Muscle of arm (tissue), 12 donors: Measurements from ENCODE around the gene ARHGEF39. TPM values are rescaled to one million over a fixed set of nuclear protein-coding genes. Genes with fewer than 3 reads are reported as not detected.
"Not testable (repeated sequence)": the region's sequence is repeated elsewhere in the genome, so short reads cannot be mapped to it uniquely, and the experiment has no call there.

ENCODE experiments used
- DNase-seq: peaks from one replicate; pipeline ENCODE4 v3.0.0-alpha.2; 2013
- polyA plus RNA-seq, 12 donors: library from polyadenylated mRNA; unstranded; fragments of 120-200 nt; gene quantifications; one replicate each; pipeline ENCODE4 v1.2.1, GENCODE V29; 2013; ENCODE audit not compliant: insufficient read length in 12 of 12

Gene ARHGEF39
- polyA plus RNA-seq, 12 donors, result 3.3 to 8.0 (median 5.2) TPM; not detected in 1

DNA sequence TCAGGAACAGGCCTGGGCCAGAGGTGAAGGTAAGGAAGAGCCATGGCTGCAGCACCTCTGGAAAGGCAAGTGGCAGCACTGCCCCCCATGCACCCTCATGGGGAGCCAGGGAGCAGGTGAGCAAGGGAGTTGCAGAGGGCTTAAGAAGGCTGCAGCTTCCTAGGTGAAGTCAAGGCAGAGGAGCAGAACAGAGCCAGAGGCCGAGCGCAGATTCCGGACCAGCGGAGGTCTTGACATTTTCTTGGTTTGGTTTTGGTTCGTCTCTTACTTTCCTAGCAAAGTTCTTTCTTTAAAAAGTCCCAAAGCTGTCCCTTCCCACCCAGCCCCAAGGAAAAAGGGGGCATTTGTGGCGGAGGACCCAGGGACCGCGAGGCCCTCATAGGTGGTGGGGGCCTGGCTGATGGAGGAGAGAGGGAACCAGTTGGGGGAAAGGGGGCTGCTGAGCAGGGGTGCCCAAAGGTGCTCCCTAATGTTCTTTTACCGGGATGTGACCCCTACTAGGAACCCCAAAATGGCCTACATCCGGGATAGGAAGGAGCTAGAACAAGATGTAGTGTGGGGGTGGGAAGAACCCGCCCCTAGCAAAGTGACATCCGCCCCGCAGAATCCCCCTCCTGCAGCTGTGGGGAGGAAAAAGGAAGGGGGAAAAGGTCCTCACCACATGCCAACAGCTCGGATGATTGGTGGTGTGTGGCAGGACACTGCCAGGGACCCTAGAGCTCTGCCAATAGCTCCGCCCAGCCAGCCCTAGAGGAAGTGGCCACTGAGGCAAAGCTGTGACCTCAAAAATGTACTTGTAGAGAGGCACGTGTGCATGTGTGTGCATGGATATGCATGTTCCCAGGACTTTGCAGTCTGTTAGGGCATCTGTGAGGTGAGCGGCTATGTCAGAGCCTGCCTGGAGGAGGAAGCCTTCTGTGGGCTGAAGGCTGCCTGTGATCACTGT is 45.9 kb downstream of the ARHGEF39 start:
- DNase-seq, result no peak

GRCh38 chr9:35618325-35618727 is 46.7 kb downstream of the ARHGEF39 start, which contains the start of gene CD72:
TSS of gene CD72 (minus strand) at chr9:35618413. CDS start at chr9:35618303, 110 bp downstream.
- no peak for DNase-seq

DNA sequence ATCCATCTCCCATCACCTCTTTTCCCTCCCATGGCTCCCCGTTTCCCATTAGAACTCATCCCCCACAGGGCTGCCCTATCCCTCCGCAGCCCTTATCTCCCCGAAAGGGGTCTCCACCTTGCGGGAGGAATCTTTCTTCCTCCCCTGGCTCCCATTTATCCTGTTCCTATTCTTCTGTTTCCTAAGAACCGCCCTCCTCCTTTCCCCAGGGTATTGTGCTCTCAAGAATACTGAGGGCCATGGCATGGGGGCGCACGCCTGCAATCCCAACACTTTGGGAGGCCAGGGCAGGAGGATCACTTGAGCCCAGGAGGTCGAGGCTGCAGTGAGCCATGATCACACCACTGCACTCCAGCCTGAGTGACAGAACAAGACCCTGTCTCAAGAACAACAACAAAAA is 47.4 kb downstream of the ARHGEF39 start:
- DNase-seq, result no peak

- peak; percentile 34 for DNase-seq
Measured at GRCh38 chr9:35616681-35617459, 48.1 kb downstream of the ARHGEF39 start.

DNA sequence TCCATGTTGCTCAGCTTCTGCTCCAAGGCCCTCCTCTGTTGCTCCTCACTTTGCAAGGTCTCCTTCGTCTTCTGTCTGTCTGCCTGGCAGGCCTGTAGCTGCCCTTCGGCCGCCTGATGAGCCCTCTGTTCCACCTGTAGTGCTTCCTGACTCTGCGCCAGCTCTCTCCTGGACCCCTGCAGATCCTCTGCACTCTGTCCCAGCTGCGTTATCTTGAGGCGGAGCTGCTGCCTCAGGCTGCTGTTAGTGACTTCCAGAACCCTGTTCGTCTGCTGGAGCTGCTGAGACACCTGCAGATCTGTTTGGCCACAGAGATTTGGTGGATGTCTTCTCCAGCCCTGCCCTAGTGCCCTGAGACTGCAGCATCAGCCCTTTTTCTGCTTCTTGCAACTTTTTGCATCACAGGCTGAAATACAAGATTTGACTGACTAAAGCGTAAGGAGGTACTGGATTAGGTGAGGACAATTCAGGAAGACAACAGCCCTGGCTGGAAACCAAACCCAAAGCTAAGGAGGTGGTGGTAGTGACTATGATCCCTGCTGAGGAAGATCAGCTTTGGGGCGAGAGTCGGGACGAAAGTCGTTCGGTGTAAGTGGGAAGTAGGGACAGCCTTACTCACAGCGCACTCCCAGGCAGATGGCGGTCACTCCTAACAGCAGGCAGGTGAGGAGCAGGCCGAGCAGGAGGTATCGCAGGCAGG is 48.9 kb downstream of the ARHGEF39 start:
- DNase-seq, result no peak

- no peak for DNase-seq
Measured at GRCh38 chr9:35612843-35613242, 52.2 kb downstream of the ARHGEF39 start.

DNA sequence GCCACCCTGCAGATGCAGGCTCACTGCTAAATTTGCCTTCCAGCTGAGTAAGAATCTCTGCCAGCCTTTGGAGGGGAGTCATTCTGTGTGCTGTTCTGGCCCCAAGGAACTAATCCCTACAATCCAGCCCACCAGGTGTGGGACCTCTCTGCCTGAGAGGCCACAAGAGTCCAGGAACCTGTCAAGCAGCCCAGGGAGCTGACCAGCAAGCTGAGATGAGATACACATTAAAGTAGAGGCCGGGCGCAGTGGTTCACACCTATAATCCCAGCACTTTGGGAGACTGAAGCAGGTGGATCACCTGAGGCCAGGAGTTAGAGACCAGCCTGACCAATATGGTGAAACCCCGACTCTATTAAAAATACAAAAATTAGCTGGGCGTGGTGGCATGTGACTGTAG is 52.9 kb downstream of the ARHGEF39 start:
- not testable (repeated sequence) for DNase-seq

DNA sequence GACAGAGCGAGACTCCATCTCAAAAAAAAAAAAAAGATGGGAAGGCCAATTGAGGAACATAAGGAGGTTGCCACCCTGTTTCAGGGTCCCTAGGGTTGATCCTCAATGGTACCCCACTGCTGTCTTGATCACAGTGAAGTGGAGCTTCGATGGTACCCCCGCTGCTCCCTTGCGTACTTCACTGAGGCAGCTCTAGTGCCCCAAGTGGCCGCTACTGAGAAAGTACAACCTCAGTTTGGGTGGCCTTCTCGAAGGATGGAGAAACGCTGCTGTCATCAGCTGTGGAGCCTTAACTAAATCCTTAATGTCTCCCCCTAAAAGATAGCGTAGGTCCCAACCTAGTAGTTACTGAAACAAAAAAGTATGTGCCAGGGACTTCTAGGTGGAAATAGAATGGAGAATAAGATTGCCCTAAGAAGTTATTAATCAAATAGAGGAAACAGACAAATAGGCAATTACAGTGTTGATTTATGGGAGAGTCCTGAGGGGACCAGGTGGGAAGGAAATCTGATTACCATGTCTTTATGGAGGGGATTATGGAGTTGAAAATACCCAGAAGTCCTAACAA is 53.7 kb downstream of the ARHGEF39 start:
- no peak for DNase-seq

GRCh38 chr9:35609820-35610163 is 55.2 kb downstream of the ARHGEF39 start:
- no peak for DNase-seq

Other genes with a start within 250 kb of the ARHGEF39 start
- gene RUSC2, start 175.1 kb downstream of the ARHGEF39 start, polyA plus RNA-seq, result 10 to 100 TPM in 11 of 12 donors, not detected in 1; 42.6 to 79.5 (median 60.8) TPM
- gene TESK1, start 59.9 kb downstream of the ARHGEF39 start, polyA plus RNA-seq, result 10 to 100 TPM in 11 of 12 donors, not detected in 1; 27.1 to 42.8 (median 33.8) TPM
- 1 to 10 TPM in 10 of 12 donors, not detected in 2; 1.0 to 4.8 (median 2.1) TPM for gene CD72, start 46.8 kb downstream of the ARHGEF39 start, polyA plus RNA-seq
- 1 to 10 TPM in 1 of 12 donors, under 1 TPM in 8, not detected in 3; 0.13 to 2.3 (median 0.20) TPM for gene SIT1, start 14.3 kb downstream of the ARHGEF39 start, polyA plus RNA-seq
- gene RMRP, start 7.2 kb downstream of the ARHGEF39 start, polyA plus RNA-seq, result not detected
- 10 to 100 TPM in 10 of 12 donors, not detected in 2; 12.4 to 21.7 (median 16.1) TPM for gene CCDC107, start 6.9 kb downstream of the ARHGEF39 start, polyA plus RNA-seq
- gene CA9, start 8.7 kb upstream of the ARHGEF39 start, polyA plus RNA-seq, result 1 to 10 TPM in 4 of 12 donors, under 1 TPM in 6, not detected in 2; 0.42 to 6.9 (median 0.75) TPM
- over 10,000 TPM in 1 of 12 donors, 1,000 to 10,000 TPM in 11; 1,434 to 10,856 (median 6,506) TPM for gene TPM2, start 24.7 kb upstream of the ARHGEF39 start, polyA plus RNA-seq
- gene TLN1, start 67.0 kb upstream of the ARHGEF39 start, polyA plus RNA-seq, result 100 to 1,000 TPM in 3 of 12 donors, 10 to 100 TPM in 8, not detected in 1; 83.0 to 108 (median 90.3) TPM
- 10 to 100 TPM in 11 of 12 donors, not detected in 1; 21.3 to 45.7 (median 24.9) TPM for gene CREB3, start 67.5 kb upstream of the ARHGEF39 start, polyA plus RNA-seq
- gene GBA2, start 84.0 kb upstream of the ARHGEF39 start, polyA plus RNA-seq, result 10 to 100 TPM in 11 of 12 donors, not detected in 1; 33.9 to 87.1 (median 55.8) TPM
- 10 to 100 TPM in 11 of 12 donors, not detected in 1; 15.1 to 21.8 (median 19.8) TPM for gene RGP1, start 84.1 kb upstream of the ARHGEF39 start, polyA plus RNA-seq
- gene MSMP, start 89.1 kb upstream of the ARHGEF39 start, polyA plus RNA-seq, result 1 to 10 TPM in 1 of 12 donors, under 1 TPM in 1, not detected in 10; 0.98 to 1.4 TPM
- 10 to 100 TPM in 11 of 12 donors, not detected in 1; 14.4 to 30.9 (median 26.3) TPM for gene NPR2, start 126.4 kb upstream of the ARHGEF39 start, polyA plus RNA-seq
- 1 to 10 TPM in 10 of 12 donors, not detected in 2; 1.7 to 4.0 (median 2.2) TPM for gene SPAG8, start 147.1 kb upstream of the ARHGEF39 start, polyA plus RNA-seq
- 10 to 100 TPM in 11 of 12 donors, not detected in 1; 25.7 to 40.7 (median 29.3) TPM for gene HINT2, start 149.8 kb upstream of the ARHGEF39 start, polyA plus RNA-seq
- under 1 TPM in 10 of 12 donors, not detected in 2; 0.07 to 0.62 (median 0.23) TPM for gene FAM221B, start 163.5 kb upstream of the ARHGEF39 start, polyA plus RNA-seq
- gene TMEM8B, start 164.0 kb upstream of the ARHGEF39 start, polyA plus RNA-seq, result 10 to 100 TPM in 11 of 12 donors, not detected in 1; 12.0 to 33.1 (median 22.2) TPM
- under 1 TPM in 4 of 12 donors, not detected in 8; 0.13 to 0.31 (median 0.17) TPM for gene OR13J1, start 205.2 kb upstream of the ARHGEF39 start, polyA plus RNA-seq
- gene HRCT1, start 241.0 kb upstream of the ARHGEF39 start, polyA plus RNA-seq, result 1 to 10 TPM in 8 of 12 donors, under 1 TPM in 2, not detected in 2; 0.18 to 2.6 (median 1.5) TPM
- 1 to 10 TPM in 10 of 12 donors, not detected in 2; 1.1 to 2.8 (median 1.9) TPM for gene SPAAR, start 244.3 kb upstream of the ARHGEF39 start, polyA plus RNA-seq